CD4-positive, alpha-beta T cell treated with Interleukin-10 for 1 hour (primary cell): ENCODE data around the gene DPP10.

Experiments
- DNase-seq: peaks from one replicate; pipeline ENCODE4 v3.0.0-alpha.2; 2020

Gene DPP10

GRCh38 chr2:115825912-115826311 lies 1383.5 kb downstream of the DPP10 start:
- DNase-seq, result no peak

- DNase-seq, result no peak
These were observed 1390.8 kb downstream of the DPP10 start for GRCh38 chr2:115833196-115833595.

- DNase-seq, result no peak
These were observed 1396.1 kb downstream of the DPP10 start for GRCh38 chr2:115838539-115838938.

- no peak for DNase-seq
These were observed 1399.9 kb downstream of the DPP10 start for GRCh38 chr2:115842306-115842705.

GRCh38 chr2:115848192-115848591 lies 1405.8 kb downstream of the DPP10 start:
- no peak for DNase-seq

- DNase-seq, result no peak
These were observed 1424.6 kb downstream of the DPP10 start for GRCh38 chr2:115867024-115867423.

- DNase-seq, result no peak
These were observed 1432.0 kb downstream of the DPP10 start for GRCh38 chr2:115874427-115874826.

GRCh38 chr2:115880558-115880957 lies 1438.1 kb downstream of the DPP10 start:
- no peak for DNase-seq

GRCh38 chr2:115887209-115887776 lies 1444.9 kb downstream of the DPP10 start:
- DNase-seq, result no peak
